B cell (primary cell): ENCODE measurements around the gene G6PC3. TPM values are rescaled to one million over a fixed set of nuclear protein-coding genes. Genes with fewer than 3 reads are reported as not detected.

Source experiments
- ATAC-seq: fragments of 200-7000 bp; cut with Tn5 transposase; one replicate; pipeline ENCODE4 v1.10.0; 2021; ENCODE audit warnings: low read depth, mild to moderate bottlenecking, moderate number of reproducible peaks, moderate library complexity
- CTCF ChIA-PET: fragments of 350-600 bp; sonication (Branson Sonifier 250); formaldehyde crosslinking; loops from one replicate; lab custom pipeline; 2021; ENCODE audit warnings: antibody characterized with exemption, inconsistent platforms; lab: Charles Lee
- POLR2A ChIA-PET: fragments of 350-600 bp; sonication (Branson Sonifier 250); formaldehyde crosslinking; loops from one replicate; lab custom pipeline; 2021; ENCODE audit warnings: antibody characterized with exemption; lab: Charles Lee
- DNase-seq: peaks from one replicate; pipeline ENCODE4 v3.0.0; 2013
- H2AFZ ChIP-seq: 2 replicates; pipeline ENCODE4 v1.6.1; 2012; ENCODE audit warnings: mild to moderate bottlenecking, low read depth, low read length; ENCODE audit not compliant: insufficient read depth, poor library complexity, severe bottlenecking
- H3K27ac ChIP-seq, 2 donors: 1 replicate in 1 of 2; 2 replicates in 1 of 2; pipeline ENCODE4 v1.5.1; 2012 to 2013; ENCODE audit warnings: low read length in 2 of 2, mild to moderate bottlenecking in 2 of 2, moderate library complexity in 1 of 2
- H3K27me3 ChIP-seq, 4 experiments: fragments of 200-600 bp in 1 of 4; sonication (generic) in 1 of 4; replicated peaks in 1 of 4; 1 replicate in 2 of 4; 2 replicates in 2 of 4; pipeline versions ENCODE4 v1.6.1 to v1.7.0; 2013 to 2016; ENCODE audit warnings: low read length in 3 of 4, mild to moderate bottlenecking in 2 of 4, mixed read lengths in 1 of 4, moderate library complexity in 1 of 4; ENCODE audit not compliant: insufficient read depth in 4 of 4, control insufficient read depth in 3 of 4; ENCODE audit errors: control extremely low read depth in 1 of 4
- H3K36me3 ChIP-seq, 2 experiments: replicated peaks in 1 of 2; 1 replicate in 1 of 2; 2 replicates in 1 of 2; pipeline versions ENCODE4 v1.6.1 to v1.7.1; 2013; ENCODE audit warnings: low read length in 1 of 2; ENCODE audit not compliant: insufficient read depth in 2 of 2, control insufficient read depth in 1 of 2; ENCODE audit errors: control extremely low read depth in 1 of 2, extremely low read depth in 1 of 2
- H3K4me1 ChIP-seq, 2 donors: fragments of 200-600 bp in 1 of 2; sonication (generic) in 1 of 2; 1 replicate in 1 of 2; 2 replicates in 1 of 2; pipeline versions ENCODE4 v1.5.1 to v1.6.1; 2013 to 2017; ENCODE audit warnings: low read length in 2 of 2; ENCODE audit not compliant: control insufficient read depth in 2 of 2, insufficient read depth in 2 of 2
- H3K4me2 ChIP-seq: replicated peaks from 2 replicates; pipeline ENCODE3; 2012; ENCODE audit warnings: mild to moderate bottlenecking, low read depth, low read length; ENCODE audit not compliant: poor library complexity, severe bottlenecking
- H3K4me3 ChIP-seq, 5 experiments: fragments of 200-600 bp in 1 of 5; sonication (generic) in 1 of 5; 1 replicate in 3 of 5; 2 replicates in 2 of 5; pipeline versions ENCODE4 v1.5.1 to v1.7.0; 2011 to 2016; ENCODE audit warnings: low read length in 4 of 5, mild to moderate bottlenecking in 4 of 5, low read depth in 2 of 5, control low read depth in 1 of 5, moderate library complexity in 1 of 5; ENCODE audit not compliant: insufficient read depth in 1 of 5; ENCODE audit errors: control extremely low read depth in 1 of 5, extremely low read depth in 1 of 5
- H3K79me2 ChIP-seq: fragments of 200-600 bp; sonication (generic); one replicate; pipeline ENCODE4 v1.6.0; 2016; ENCODE audit warnings: low read length; ENCODE audit not compliant: control insufficient read depth, insufficient read depth
- H3K9ac ChIP-seq: fragments of 200-600 bp; sonication (generic); 2 replicates; pipeline ENCODE4 v1.6.1; 2017; ENCODE audit warnings: mild to moderate bottlenecking, low read length, moderate library complexity
- H3K9me3 ChIP-seq, 3 donors: one replicate each; pipeline versions ENCODE4 v1.6.1 to v1.7.1; 2013; ENCODE audit warnings: low read length in 2 of 3; ENCODE audit not compliant: control insufficient read depth in 2 of 3, insufficient read depth in 1 of 3; ENCODE audit errors: control extremely low read depth in 1 of 3
- H4K20me1 ChIP-seq: 2 replicates; pipeline ENCODE4 v1.6.0; 2012; ENCODE audit warnings: mild to moderate bottlenecking, low read length; ENCODE audit not compliant: insufficient read depth, control insufficient read depth, poor library complexity, severe bottlenecking
- H3K27ac Mint-ChIP-seq: one replicate; pipeline ENCODE4 v1.8.0; 2021; ENCODE audit warnings: mixed read lengths
- H3K27me3 Mint-ChIP-seq: one replicate; pipeline ENCODE4 v1.8.0; 2021; ENCODE audit warnings: mixed read lengths
- H3K4me1 Mint-ChIP-seq: one replicate; pipeline ENCODE4 v1.8.0; 2021; ENCODE audit warnings: mixed read lengths
- H3K4me3 Mint-ChIP-seq: one replicate; pipeline ENCODE4 v1.8.0; 2021; ENCODE audit warnings: mixed read lengths
- H3K9me3 Mint-ChIP-seq: one replicate; pipeline ENCODE4 v1.8.0; 2022; ENCODE audit warnings: mixed read lengths; ENCODE audit not compliant: insufficient read depth
- CTCF ChIP-seq: fragments of 200-600 bp; IDR thresholded peaks from one replicate; pipeline ENCODE4 v1.8.0; 2022; ENCODE audit warnings: antibody characterized with exemption, mild to moderate bottlenecking
- EZH2 ChIP-seq: IDR thresholded peaks from 2 replicates; pipeline ENCODE4 v1.6.1; 2012; ENCODE audit warnings: borderline replicate concordance, low read depth, mild to moderate bottlenecking, moderate library complexity, low read length; ENCODE audit not compliant: insufficient read depth, poor library complexity, severe bottlenecking
- WGBS: methylation state at CpG from one replicate; pipeline ENCODE4 v1.1.5; 2013; ENCODE audit warnings: missing lambda C conversion rate; ENCODE audit not compliant: insufficient coverage; 5-methylcytosine and 5-hydroxymethylcytosine counted together
- intact Hi-C: fragments of 100-400 bp; cut with micrococcal nuclease; formaldehyde crosslinking; loops from one replicate; pipeline ENCODE4 v1.10.0; 2022
- polyA plus RNA-seq: library from polyadenylated mRNA; depleted of rRNA; stranded (reverse); fragments of >200 nt; gene quantifications from 2 replicates; pipeline ENCODE4 v1.2.3, GENCODE V29; 2012
- total RNA-seq, 2 donors: library from RNA; stranded (reverse); fragments of 120-200 nt in 1 of 2; gene quantifications; 1 replicate in 1 of 2; 2 replicates in 1 of 2; pipeline versions ENCODE4 v1.2.3 to v1.2.4, GENCODE V29; 2013 to 2022

Gene G6PC3
- total and polyA plus RNA-seq, 2 donors (not counting 1 experiment from before 2014, with no cell fraction given) = 24.3 to 28.5 TPM

GRCh38 chr17:44105941-44106340, 35.4 kb downstream of the G6PC3 start:
- Mint-ChIP-seq H3K4me1 (peaks cover 13% of the 10 kb centered on the region), H3K27me3 (no peaks in the 10 kb centered on the region), H3K27ac (no peak overlapping the region), H3K4me3 (no peak overlapping the region), H3K9me3 (no peaks in the 10 kb centered on the region)
- Histone ChIP-seq H3K79me2 (peaks cover 58% of the 10 kb centered on the region), H4K20me1 (peaks cover 88% of the 10 kb centered on the region), H3K9me3 (no peaks in the 10 kb centered on the region), H3K27ac (no peak overlapping the region), H3K36me3 (peaks cover 9 to 27% of the 10 kb centered on the region in 2 experiments), H3K4me2 (no peak overlapping the region), H3K4me3 (no peak overlapping the region), H3K9ac (no peak overlapping the region), H2AFZ (no peak overlapping the region), H3K27me3 (no peaks in the 10 kb centered on the region), H3K4me1 (peaks cover 7 to 10% of the 10 kb centered on the region in 2 donors)
- no peak for ATAC-seq
- 20% methylated on average over 2 of the region's 3 CpGs for WGBS
- no peak for DNase-seq
- POLR2A ChIA-PET = no interaction called here
- CTCF ChIA-PET = interaction anchor here (0.7 to 1.0 kb wide), 2 partner anchors 9 to 10 kb away, joined by 3 to 4 read pairs; no protein-coding TSS in a partner anchor
- intact Hi-C loops = no loop called here
- TF ChIP-seq EZH2 = no peak
- no peak for TF ChIP-seq CTCF

GRCh38 chr17:44106801-44107200, 36.3 kb downstream of the G6PC3 start:
- no peak overlapping the region for H3K27ac Mint-ChIP-seq
- Histone ChIP-seq H3K9ac (no peak overlapping the region), H2AFZ (no peak overlapping the region), H3K27ac (no peak overlapping the region), H3K36me3 (peaks cover 9 to 27% of the 10 kb centered on the region in 2 experiments), H3K4me1 (peaks cover 15 to 19% of the 10 kb centered on the region in 2 donors), H3K9me3 (no peaks in the 10 kb centered on the region), H3K4me3 (no peak overlapping the region), H4K20me1 (peaks cover 90% of the 10 kb centered on the region), H3K4me2 (no peak overlapping the region), H3K79me2 (peaks cover 61% of the 10 kb centered on the region), H3K27me3 (no peaks in the 10 kb centered on the region)
- intact Hi-C loops = no loop called here
- peaks cover 22% of the 10 kb centered on the region for H3K4me1 Mint-ChIP-seq
- ChIA-PET CTCF (no interaction called here), POLR2A (no interaction called here)
- H3K27me3 Mint-ChIP-seq = no peaks in the 10 kb centered on the region
- ATAC-seq = no peak
- no peak for DNase-seq
- H3K9me3 Mint-ChIP-seq = no peaks in the 10 kb centered on the region
- H3K4me3 Mint-ChIP-seq = no peak overlapping the region
- 100% methylated on average over 2 of the region's 4 CpGs for whole genome bisulfite sequencing
- TF ChIP-seq CTCF = no peak
- TF ChIP-seq EZH2 = no peak
